HG03520 (cell line): ENCODE data around the gene HYAL3.
"Not testable (repeated sequence)": the region's sequence is repeated elsewhere in the genome, so short reads cannot be mapped to it uniquely, and the experiment has no call there.

Experiments
- ATAC-seq: cut with Tn5 transposase; IDR thresholded peaks from one replicate; pipeline ENCODE4 v1.9.1; 2021; ENCODE audit warnings: mild to moderate bottlenecking, moderate library complexity; ENCODE audit not compliant: unreplicated experiment

The HYAL3 gene

DNA sequence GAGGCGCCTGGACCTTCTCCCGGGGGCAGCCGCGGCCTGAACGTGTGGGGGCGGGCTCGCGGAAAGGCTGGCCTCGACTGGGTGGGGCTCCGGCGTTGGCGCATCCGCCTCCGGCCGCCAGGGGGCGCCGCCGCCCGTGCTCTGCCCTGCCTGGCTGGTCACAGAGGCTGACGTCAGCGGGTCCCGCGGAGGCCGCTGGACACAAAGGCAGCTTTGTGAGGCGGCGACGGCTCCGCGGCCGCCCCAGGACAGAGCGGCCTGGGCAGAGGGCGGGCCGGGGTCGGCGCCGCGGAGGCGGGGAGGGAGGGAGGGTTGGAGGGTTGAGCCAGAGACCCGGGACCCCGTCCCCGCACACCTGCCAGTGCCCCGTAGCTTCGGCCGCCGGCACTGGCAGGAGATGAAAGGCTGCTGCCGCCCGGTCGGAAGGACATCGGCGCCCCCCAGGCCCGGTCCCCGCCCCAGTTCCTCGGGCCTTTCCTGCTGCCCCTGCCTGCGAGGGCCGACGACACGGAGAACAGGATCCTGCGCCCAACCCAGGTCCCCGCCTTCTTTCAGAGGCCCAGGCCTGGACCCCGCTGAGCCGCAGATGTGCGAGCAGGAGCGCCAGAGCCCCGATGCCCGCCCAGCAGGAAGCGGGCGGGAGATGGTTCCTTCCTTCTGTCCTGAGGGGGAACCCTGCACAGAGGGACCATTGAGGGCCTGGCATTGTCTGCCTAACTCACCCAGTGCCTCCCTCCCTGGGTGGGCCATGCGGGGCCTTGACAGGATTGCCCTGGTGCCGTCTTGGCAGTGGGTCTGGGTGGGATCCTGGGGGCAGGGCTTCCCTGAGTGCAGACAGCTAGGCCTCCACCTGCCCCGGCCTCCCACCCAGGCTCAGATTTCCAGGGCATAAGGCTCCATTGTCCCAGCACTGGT is 38.9 kb downstream of the HYAL3 start:
- peak; percentile 89 for ATAC-seq

- ATAC-seq: no peak
Observed at GRCh38 chr3:50259432-50260026, 39.7 kb downstream of the HYAL3 start.

- no peak for ATAC-seq
Observed at GRCh38 chr3:50258979-50259378, 40.2 kb downstream of the HYAL3 start.

GRCh38 chr3:50258029-50258680 is 41.0 kb downstream of the HYAL3 start:
- ATAC-seq: no peak

GRCh38 chr3:50256978-50257890 is 42.0 kb downstream of the HYAL3 start:
- no peak for ATAC-seq

DNA sequence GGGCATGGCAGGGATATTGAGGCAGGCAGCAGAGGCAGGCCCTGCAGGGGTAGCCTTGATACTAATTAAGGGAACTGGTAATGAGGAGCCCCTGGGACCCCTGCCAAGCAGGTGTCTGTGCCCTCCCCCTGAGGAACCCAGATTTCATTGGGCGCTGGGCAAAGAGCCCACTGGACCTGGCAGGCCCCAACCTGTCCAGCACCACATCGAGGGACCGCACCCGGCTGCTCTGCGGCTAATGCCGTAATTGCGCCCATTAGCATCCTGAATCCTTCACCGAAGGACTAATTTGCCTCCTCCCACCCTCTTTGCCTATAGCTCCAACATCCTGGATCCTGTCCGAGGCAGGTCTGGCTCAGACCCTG is 44.0 kb downstream of the HYAL3 start:
- no peak for ATAC-seq

GRCh38 chr3:50254577-50255250 is 44.5 kb downstream of the HYAL3 start:
- no peak for ATAC-seq

DNA sequence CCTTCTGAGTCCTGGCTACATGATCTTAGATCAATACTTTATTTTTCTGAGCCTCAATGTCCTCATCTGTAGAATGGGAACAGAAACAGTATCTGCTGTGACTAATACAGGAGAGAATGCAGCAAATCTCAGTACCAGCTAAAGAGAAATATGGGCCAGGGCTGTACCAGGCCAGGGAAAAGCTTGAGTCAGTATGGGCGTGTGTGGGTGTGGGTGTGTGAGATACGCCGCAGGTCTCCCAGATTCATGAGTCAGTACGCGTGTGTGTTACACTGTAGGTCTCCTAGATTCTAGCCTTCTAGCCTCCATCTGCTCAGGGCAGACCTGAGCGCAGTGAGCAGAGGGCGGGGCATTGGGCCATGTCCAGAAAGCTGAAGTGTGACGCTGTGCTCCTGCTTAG is 48.0 kb downstream of the HYAL3 start:
- no peak for ATAC-seq

DNA sequence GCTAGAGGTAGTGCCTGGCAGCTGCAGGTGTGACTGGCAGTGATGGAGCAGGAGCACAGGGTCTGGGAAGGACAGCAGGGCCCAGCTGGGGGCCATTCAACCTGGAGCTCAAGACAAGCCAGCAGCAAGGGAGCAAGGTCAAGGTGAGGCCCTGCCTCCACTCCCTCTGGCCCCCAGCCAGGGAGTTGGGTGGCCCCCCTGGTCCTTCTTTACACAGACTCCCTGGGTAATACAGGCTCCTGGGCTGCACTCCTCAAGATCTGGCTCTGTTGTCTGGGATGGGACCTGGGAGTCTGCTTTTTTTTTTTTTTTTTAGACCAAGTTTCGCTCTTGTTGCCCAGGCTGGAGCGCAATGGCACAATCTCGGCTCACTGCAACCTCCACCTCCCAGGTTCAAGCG is 48.7 kb downstream of the HYAL3 start:
- no peak for ATAC-seq

GRCh38 chr3:50249457-50249856 is 49.7 kb downstream of the HYAL3 start:
- no peak for ATAC-seq

GRCh38 chr3:50248387-50248786 is 50.8 kb downstream of the HYAL3 start:
- ATAC-seq: no peak

- peak; percentile 56 for ATAC-seq
Observed at GRCh38 chr3:50246517-50246954, 52.7 kb downstream of the HYAL3 start.

- ATAC-seq: peak; percentile 73
Observed at GRCh38 chr3:50245831-50246516, 53.2 kb downstream of the HYAL3 start.

GRCh38 chr3:50245251-50245745 is 53.9 kb downstream of the HYAL3 start:
- no peak for ATAC-seq

DNA sequence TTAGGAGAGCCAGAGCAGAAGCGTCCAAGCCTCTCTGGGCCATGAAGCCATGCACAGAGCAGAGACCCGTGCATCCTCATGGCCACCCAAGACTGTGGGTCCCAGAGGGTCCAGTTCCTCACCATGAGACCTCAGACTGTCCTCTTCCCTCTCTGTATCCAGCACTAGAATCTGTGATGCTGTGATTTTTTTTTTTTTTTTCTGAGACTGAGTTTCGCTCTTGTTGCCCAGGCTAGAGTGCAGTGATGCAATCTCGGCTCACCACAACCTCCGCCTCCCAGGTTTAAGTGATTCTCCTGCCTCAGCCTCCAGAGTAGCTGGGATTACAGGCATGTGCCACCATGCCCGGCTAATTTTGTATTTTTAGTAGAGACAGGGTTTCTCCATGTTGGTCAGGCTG is 54.4 kb downstream of the HYAL3 start:
- not testable (repeated sequence) for ATAC-seq

GRCh38 chr3:50243543-50243895 is 55.7 kb downstream of the HYAL3 start:
- no peak for ATAC-seq

DNA sequence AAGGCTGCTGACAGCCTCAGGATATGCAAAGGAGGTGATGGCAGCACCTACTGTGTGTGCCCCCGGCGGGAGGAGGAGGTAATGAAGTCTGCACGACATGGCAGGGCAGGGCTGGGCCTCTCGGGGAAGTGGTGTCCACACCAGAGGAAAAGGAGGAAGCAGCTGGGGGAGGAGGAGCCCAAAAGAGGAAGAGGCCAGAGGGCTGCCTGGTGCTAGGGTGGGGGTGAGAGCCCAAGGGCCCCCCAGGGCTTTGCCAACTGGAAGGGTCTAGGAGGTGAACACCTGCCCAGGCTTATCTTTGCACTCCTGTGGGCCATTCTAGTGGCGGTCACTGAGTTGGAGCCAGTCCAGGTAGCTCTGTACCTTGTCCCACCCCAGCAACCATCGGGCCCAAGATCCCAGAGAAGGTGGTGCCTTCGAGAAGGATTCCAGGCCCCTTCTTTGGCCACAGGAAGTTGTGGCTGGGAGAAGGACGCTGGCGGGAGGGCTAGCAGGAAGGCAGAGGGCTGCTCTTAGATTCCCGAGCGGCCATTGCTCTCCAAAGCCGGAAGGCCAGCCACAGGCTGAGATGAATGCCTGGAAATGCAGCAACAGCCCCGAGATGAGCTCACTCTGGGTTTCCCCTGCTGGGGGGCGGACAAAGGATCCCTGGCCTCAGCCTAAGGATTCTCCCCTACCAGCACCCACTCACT is 56.2 kb downstream of the HYAL3 start:
- no peak for ATAC-seq
